Suprapubic skin (tissue), 4 donors: ENCODE measurements around the gene SAGE1. TPM values are rescaled to one million over a fixed set of nuclear protein-coding genes. Genes with fewer than 3 reads are reported as not detected.
"Not testable (repeated sequence)": the region's sequence is repeated elsewhere in the genome, so short reads cannot be mapped to it uniquely, and the experiment has no call there.

Experiments
- DNase-seq, 2 donors: peaks; one replicate each; pipeline ENCODE4 v3.0.0-alpha.2; 2019; ENCODE audit warnings: low spot score in 2 of 2
- H3K27ac ChIP-seq: fragments of 200-600 bp; sonication (generic); one replicate; pipeline ENCODE4 v1.5.1; 2019
- H3K27me3 ChIP-seq: fragments of 200-600 bp; sonication (generic); one replicate; pipeline ENCODE4 v1.5.1; 2019
- H3K36me3 ChIP-seq: fragments of 200-600 bp; sonication (generic); one replicate; pipeline ENCODE4 v1.5.1; 2019
- H3K4me1 ChIP-seq: fragments of 200-600 bp; sonication (generic); one replicate; pipeline ENCODE4 v1.5.1; 2019
- H3K4me3 ChIP-seq: fragments of 200-600 bp; sonication (generic); one replicate; pipeline ENCODE4 v1.5.1; 2019; ENCODE audit warnings: mild to moderate bottlenecking
- H3K9me3 ChIP-seq: fragments of 200-600 bp; sonication (generic); one replicate; pipeline ENCODE4 v1.5.1; 2019
- CTCF ChIP-seq, 2 donors: fragments of 200-600 bp in 1 of 2; fragments of 450-650 bp in 1 of 2; sonication (generic) in 1 of 2; IDR thresholded peaks; one replicate each; pipeline ENCODE4 v1.5.1; 2016 to 2019; ENCODE audit warnings: antibody characterized with exemption in 2 of 2, mild to moderate bottlenecking in 1 of 2, moderate library complexity in 1 of 2
- EP300 ChIP-seq: sonication (generic); formaldehyde crosslinking; IDR thresholded peaks from one replicate; pipeline ENCODE4 v1.6.1; 2017; ENCODE audit warnings: antibody characterized with exemption
- POLR2A ChIP-seq, 2 donors: fragments of 450-650 bp; IDR thresholded peaks; one replicate each; pipeline ENCODE4 v1.6.1; 2017; ENCODE audit warnings: antibody characterized with exemption in 2 of 2, mild to moderate bottlenecking in 2 of 2, moderate library complexity in 2 of 2
- POLR2AphosphoS5 ChIP-seq, 3 donors: sonication (generic); formaldehyde crosslinking; IDR thresholded peaks; one replicate each; pipeline ENCODE4 v1.6.1; 2017; ENCODE audit warnings: antibody characterized with exemption in 3 of 3
- WGBS: methylation state at CpG from one replicate; pipeline ENCODE4 v1.1.5; 2018; 5-methylcytosine and 5-hydroxymethylcytosine counted together
- total RNA-seq, 4 donors: library from RNA; depleted of rRNA; stranded (reverse); fragments of >200 nt; gene quantifications; one replicate each; pipeline ENCODE4 v1.1.0, GENCODE V29; 2016

SAGE1 gene, protein sequence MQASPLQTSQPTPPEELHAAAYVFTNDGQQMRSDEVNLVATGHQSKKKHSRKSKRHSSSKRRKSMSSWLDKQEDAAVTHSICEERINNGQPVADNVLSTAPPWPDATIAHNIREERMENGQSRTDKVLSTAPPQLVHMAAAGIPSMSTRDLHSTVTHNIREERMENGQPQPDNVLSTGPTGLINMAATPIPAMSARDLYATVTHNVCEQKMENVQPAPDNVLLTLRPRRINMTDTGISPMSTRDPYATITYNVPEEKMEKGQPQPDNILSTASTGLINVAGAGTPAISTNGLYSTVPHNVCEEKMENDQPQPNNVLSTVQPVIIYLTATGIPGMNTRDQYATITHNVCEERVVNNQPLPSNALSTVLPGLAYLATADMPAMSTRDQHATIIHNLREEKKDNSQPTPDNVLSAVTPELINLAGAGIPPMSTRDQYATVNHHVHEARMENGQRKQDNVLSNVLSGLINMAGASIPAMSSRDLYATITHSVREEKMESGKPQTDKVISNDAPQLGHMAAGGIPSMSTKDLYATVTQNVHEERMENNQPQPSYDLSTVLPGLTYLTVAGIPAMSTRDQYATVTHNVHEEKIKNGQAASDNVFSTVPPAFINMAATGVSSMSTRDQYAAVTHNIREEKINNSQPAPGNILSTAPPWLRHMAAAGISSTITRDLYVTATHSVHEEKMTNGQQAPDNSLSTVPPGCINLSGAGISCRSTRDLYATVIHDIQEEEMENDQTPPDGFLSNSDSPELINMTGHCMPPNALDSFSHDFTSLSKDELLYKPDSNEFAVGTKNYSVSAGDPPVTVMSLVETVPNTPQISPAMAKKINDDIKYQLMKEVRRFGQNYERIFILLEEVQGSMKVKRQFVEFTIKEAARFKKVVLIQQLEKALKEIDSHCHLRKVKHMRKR
- not detected for total RNA-seq

DNA sequence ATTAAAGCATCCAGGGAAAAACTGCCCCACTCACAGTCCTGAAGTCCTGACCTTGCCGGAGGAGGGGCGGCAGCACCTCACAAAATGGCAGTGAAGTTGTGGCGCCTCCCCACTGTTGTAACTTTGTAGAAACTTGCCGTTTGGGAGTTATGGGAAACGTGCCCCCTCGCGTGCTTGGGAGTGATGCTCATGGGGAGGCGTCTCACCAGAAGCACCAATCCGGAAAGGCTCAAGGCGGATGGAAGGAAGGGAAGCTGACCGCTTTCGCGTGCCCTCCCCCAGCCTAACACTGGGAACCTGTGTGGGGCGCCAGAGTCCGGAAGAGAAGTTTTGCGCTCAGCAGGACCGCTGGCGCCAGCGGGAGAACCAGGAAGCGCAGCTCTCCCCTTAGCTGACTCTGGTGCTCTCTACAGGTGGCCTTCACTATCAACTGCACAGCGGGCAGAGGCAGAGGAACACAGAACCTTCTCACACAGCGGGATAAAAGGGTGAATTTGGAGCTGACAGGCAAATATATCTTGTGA lies at the start of gene SAGE1, which contains the start of gene CT45A10:
Gene SAGE1, plus strand, starts transcription at position 423 of the 524 bp plus-strand sequence. CDS start 2,527 bp downstream, outside the sequence.
Gene CT45A10, minus strand, starts transcription at position 151 of the 524 bp plus-strand sequence. CDS start 8,100 bp downstream, outside the sequence.
- H3K27ac ChIP-seq: no peak within 1 kb of the TSS
- H3K36me3 ChIP-seq: no peaks in the 10 kb centered on the region
- TF ChIP-seq POLR2AphosphoS5 (IDR thresholded peaks at IDR 0.05) (no peak), CTCF (IDR thresholded peaks at IDR 0.05) (no peak), POLR2A (IDR thresholded peaks at IDR 0.05) (no peak), EP300 (no peak)
- 81% methylated on average over 21 of the region's 22 CpGs for WGBS
- DNase-seq: no peak
- H3K9me3 ChIP-seq: no peaks in the 10 kb centered on the region
- no peaks in the 10 kb centered on the region for H3K27me3 ChIP-seq
- no peak within 1 kb of the TSS for H3K4me3 ChIP-seq
- no peaks in the 10 kb centered on the region for H3K4me1 ChIP-seq

GRCh38 chrX:135854438-135854837 lies 39.1 kb upstream of the SAGE1 start, which contains the start of gene CT45A8:
Gene CT45A8, minus strand, starts transcription at chrX:135854538. Its CDS starts 3,755 bp downstream, at chrX:135850783.
- not testable (repeated sequence) for H3K27me3 ChIP-seq, H3K4me1 ChIP-seq, H3K9me3 ChIP-seq, H3K27ac ChIP-seq, H3K36me3 ChIP-seq, H3K4me3 ChIP-seq, DNase-seq
- no CpG with 5 or more reads among the region's 17 CpGs for WGBS

- H3K27me3 ChIP-seq, H3K27ac ChIP-seq, H3K9me3 ChIP-seq, H3K36me3 ChIP-seq, H3K4me1 ChIP-seq, H3K4me3 ChIP-seq, DNase-seq: not testable (repeated sequence)
- no CpG with 5 or more reads among the region's 17 CpGs for WGBS
These were observed 21.8 kb upstream of the SAGE1 start, which contains the start of gene CT45A9 for GRCh38 chrX:135871712-135872111. Gene CT45A9, minus strand, starts transcription at chrX:135871812. Its CDS starts 3,751 bp downstream, at chrX:135868061.

- H3K27me3 ChIP-seq, H3K36me3 ChIP-seq, H3K9me3 ChIP-seq, H3K27ac ChIP-seq, H3K4me3 ChIP-seq, DNase-seq, H3K4me1 ChIP-seq: not testable (repeated sequence)
- 55% methylated on average over 5 of the region's 5 CpGs for WGBS
These were observed 10.8 kb upstream of the SAGE1 start for GRCh38 chrX:135882741-135883140.

GRCh38 chrX:135888230-135888629 lies 5.3 kb upstream of the SAGE1 start:
- WGBS: 89% methylated on average over 10 of the region's 18 CpGs
- not testable (repeated sequence) for H3K4me1 ChIP-seq, H3K27me3 ChIP-seq

GRCh38 chrX:135888976-135889375 lies 4.5 kb upstream of the SAGE1 start:
- H3K27ac ChIP-seq, H3K27me3 ChIP-seq: not testable (repeated sequence)
- 72% methylated on average over 8 of the region's 15 CpGs for WGBS

More at GRCh38 chrX:135888230-135888629, 5.3 kb upstream of the SAGE1 start:
- H3K4me3 ChIP-seq, H3K9me3 ChIP-seq, H3K36me3 ChIP-seq, DNase-seq, H3K27ac ChIP-seq: not testable (repeated sequence)

DNA sequence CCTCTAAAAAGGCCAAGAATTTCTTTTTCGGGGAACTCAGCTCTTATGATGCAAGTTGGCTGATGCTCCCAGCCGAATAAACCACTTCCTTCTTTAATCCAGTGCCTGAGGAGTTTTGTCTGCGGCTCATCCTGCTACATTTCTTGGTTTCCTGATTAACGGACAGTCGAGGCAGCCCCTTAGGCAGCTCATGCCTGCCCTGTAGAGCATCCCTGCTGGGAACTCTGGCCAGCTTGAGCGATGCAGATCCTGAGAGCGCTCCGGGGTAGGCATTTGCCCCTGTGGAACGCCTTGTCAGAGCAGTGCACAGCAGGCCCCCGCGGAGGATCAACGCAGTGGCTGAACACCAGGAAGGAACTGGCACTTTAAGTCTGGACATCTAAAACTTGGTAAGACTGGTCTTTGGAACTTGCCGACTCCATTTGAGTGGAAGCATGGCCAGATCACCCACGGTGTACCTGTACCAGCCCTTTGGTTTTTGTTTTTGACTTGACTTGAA lies 3.4 kb upstream of the SAGE1 start:
- no peaks in the 10 kb centered on the region for H3K9me3 ChIP-seq
- no peaks in the 10 kb centered on the region for H3K4me1 ChIP-seq
- whole genome bisulfite sequencing: 91% methylated on average over 14 of the region's 14 CpGs
- H3K36me3 ChIP-seq: no peaks in the 10 kb centered on the region
- no peak overlapping the region for H3K27ac ChIP-seq
- no peak for DNase-seq
- no peak for TF ChIP-seq POLR2A (IDR thresholded peaks at IDR 0.05)
- TF ChIP-seq EP300: no peak
- TF ChIP-seq POLR2AphosphoS5 (IDR thresholded peaks at IDR 0.05): no peak
- TF ChIP-seq CTCF (IDR thresholded peaks at IDR 0.05): no peak
- no peak overlapping the region for H3K4me3 ChIP-seq
- no peaks in the 10 kb centered on the region for H3K27me3 ChIP-seq

More at GRCh38 chrX:135888976-135889375, 4.5 kb upstream of the SAGE1 start:
- H3K4me1 ChIP-seq, DNase-seq, H3K36me3 ChIP-seq, H3K4me3 ChIP-seq, H3K9me3 ChIP-seq: not testable (repeated sequence)
